H1 (cell line): ENCODE measurements around the gene GTF2IRD1. TPM values are rescaled to one million over a fixed set of nuclear protein-coding genes. Genes with fewer than 3 reads are reported as not detected.
"Not testable (repeated sequence)": the region's sequence is repeated elsewhere in the genome, so short reads cannot be mapped to it uniquely, and the experiment has no call there.

Experiments used
- CTCF ChIA-PET: fragments of 300-600 bp; sonication (Branson Sonifier 250); formaldehyde crosslinking; loops from one replicate; lab custom pipeline; 2021; ENCODE audit not compliant: partially characterized antibody; lab: Charles Lee
- POLR2A ChIA-PET: fragments of 300-600 bp; sonication (Branson Sonifier 250); formaldehyde crosslinking; loops from one replicate; lab custom pipeline; 2021; ENCODE audit warnings: inconsistent platforms; ENCODE audit not compliant: partially characterized antibody; lab: Charles Lee
- DNase-seq, 2 experiments: peaks; one replicate each; pipeline versions ENCODE4 v3.0.0 to v3.0.0-alpha.2; 2010 to 2022; ENCODE audit warnings: low spot score in 2 of 2, low read depth in 1 of 2, mixed read lengths in 1 of 2
- FAIRE-seq: peaks from 2 replicates; lab custom pipeline; 2011; peaks lifted over from hg19 to GRCh38; lab: Jason Lieb, UNC
- H2AFZ ChIP-seq: 2 replicates; pipeline ENCODE4 v1.8.1; 2012; ENCODE audit warnings: low read length, inconsistent platforms
- H2AK5ac ChIP-seq: 2 replicates; pipeline ENCODE4 v1.6.1; 2013; ENCODE audit warnings: low read depth, low read length
- H2BK120ac ChIP-seq: replicated peaks from 2 replicates; pipeline ENCODE3; 2013; ENCODE audit warnings: low read depth, low read length, inconsistent platforms
- H2BK12ac ChIP-seq: 2 replicates; pipeline ENCODE4 v1.6.1; 2013; ENCODE audit warnings: low read depth, low read length
- H2BK15ac ChIP-seq: 2 replicates; pipeline ENCODE4 v1.6.1; 2013; ENCODE audit warnings: low read length
- H2BK20ac ChIP-seq: 2 replicates; pipeline ENCODE4 v1.6.1; 2013; ENCODE audit warnings: low read length
- H2BK5ac ChIP-seq: 2 replicates; pipeline ENCODE4 v1.6.1; 2013; ENCODE audit warnings: low read depth, low read length
- H3K14ac ChIP-seq: 2 replicates; pipeline ENCODE4 v1.6.1; 2013; ENCODE audit warnings: inconsistent platforms; ENCODE audit not compliant: insufficient read length
- H3K18ac ChIP-seq: 2 replicates; pipeline ENCODE4 v1.6.1; 2013; ENCODE audit warnings: low read length; ENCODE audit errors: extremely low read depth
- H3K23ac ChIP-seq: 2 replicates; pipeline ENCODE4 v1.6.1; 2013; ENCODE audit warnings: inconsistent platforms; ENCODE audit not compliant: insufficient read length
- H3K23me2 ChIP-seq: 2 replicates; pipeline ENCODE4 v1.6.1; 2013; ENCODE audit warnings: low read depth, low read length
- H3K27ac ChIP-seq: 2 replicates; pipeline ENCODE4 v1.6.1; 2011; ENCODE audit warnings: low read depth, low read length, inconsistent platforms
- H3K27me3 ChIP-seq, 4 experiments: replicated peaks in 1 of 4; 1 replicate in 1 of 4; 2 replicates in 3 of 4; pipeline versions ENCODE4 v1.6.1 to v1.8.1; 2011 to 2013; ENCODE audit warnings: low read length in 3 of 4, mild to moderate bottlenecking in 3 of 4, inconsistent platforms in 2 of 4, mixed read lengths in 2 of 4, moderate library complexity in 1 of 4; ENCODE audit not compliant: control insufficient read depth in 3 of 4, insufficient read depth in 3 of 4; ENCODE audit errors: extremely low read depth in 1 of 4
- H3K36me3 ChIP-seq, 4 experiments: 2 replicates each; pipeline versions ENCODE4 v1.6.1 to v1.8.1; 2011 to 2013; ENCODE audit warnings: mild to moderate bottlenecking in 4 of 4, low read length in 3 of 4, moderate library complexity in 2 of 4, control low read depth in 1 of 4, inconsistent platforms in 1 of 4; ENCODE audit not compliant: insufficient read depth in 4 of 4, control insufficient read depth in 2 of 4
- H3K4ac ChIP-seq: replicated peaks from 2 replicates; pipeline ENCODE3; 2013; ENCODE audit warnings: low read length, low read depth, mixed read lengths, inconsistent platforms; ENCODE audit not compliant: insufficient read length
- H3K4me1 ChIP-seq, 4 experiments: replicated peaks in 1 of 4; 1 replicate in 1 of 4; 2 replicates in 3 of 4; pipeline versions ENCODE4 v1.6.1 to v1.8.1; 2011 to 2013; ENCODE audit warnings: low read length in 3 of 4, inconsistent platforms in 2 of 4, mixed read lengths in 1 of 4; ENCODE audit not compliant: insufficient read depth in 4 of 4, control insufficient read depth in 3 of 4
- H3K4me2 ChIP-seq, 2 experiments: 2 replicates each; pipeline versions ENCODE4 v1.6.1 to v1.8.1; 2011 to 2013; ENCODE audit warnings: low read depth in 2 of 2, low read length in 2 of 2, control low read depth in 1 of 2, inconsistent platforms in 1 of 2, mild to moderate bottlenecking in 1 of 2; ENCODE audit not compliant: insufficient read depth in 1 of 2
- H3K4me3 ChIP-seq, 4 experiments: fragments of 200-600, 300-600 bp in 1 of 4; sonication (generic), shearing (Covaris generic), sonication (Bioruptor Twin) in 1 of 4; 2 replicates each; pipeline versions ENCODE4 v1.5.1 to v1.8.1; 2011 to 2016; ENCODE audit warnings: low read length in 4 of 4, low read depth in 3 of 4, control low read depth in 2 of 4, inconsistent platforms in 2 of 4, mild to moderate bottlenecking in 2 of 4, mixed read lengths in 1 of 4, moderate library complexity in 1 of 4; ENCODE audit not compliant: insufficient read depth in 2 of 4; ENCODE audit errors: extremely low read depth in 1 of 4
- H3K56ac ChIP-seq: replicated peaks from 2 replicates; pipeline ENCODE3; 2013; ENCODE audit warnings: low read depth, mild to moderate bottlenecking, mixed read lengths, low read length, inconsistent platforms; ENCODE audit not compliant: insufficient read length
- H3K79me1 ChIP-seq: 2 replicates; pipeline ENCODE4 v1.6.1; 2013; ENCODE audit warnings: low read depth, low read length, control low read depth
- H3K79me2 ChIP-seq, 2 experiments: 2 replicates each; pipeline versions ENCODE4 v1.6.1 to v1.8.1; 2012 to 2013; ENCODE audit warnings: low read length in 2 of 2, mild to moderate bottlenecking in 2 of 2, inconsistent platforms in 1 of 2; ENCODE audit not compliant: insufficient read depth in 2 of 2, control insufficient read depth in 1 of 2
- H3K9ac ChIP-seq, 4 experiments: replicated peaks in 1 of 4; 1 replicate in 1 of 4; 2 replicates in 3 of 4; pipeline versions ENCODE4 v1.6.1 to v1.8.1; 2011 to 2013; ENCODE audit warnings: low read depth in 3 of 4, low read length in 3 of 4, control low read depth in 2 of 4, mild to moderate bottlenecking in 2 of 4, moderate library complexity in 2 of 4, inconsistent platforms in 1 of 4; ENCODE audit errors: extremely low read depth in 1 of 4
- H3K9me3 ChIP-seq, 2 experiments: 2 replicates each; pipeline versions ENCODE4 v1.6.1 to v1.8.1; 2012 to 2013; ENCODE audit warnings: mild to moderate bottlenecking in 2 of 2, moderate library complexity in 2 of 2, control low read depth in 1 of 2, inconsistent platforms in 1 of 2, low read depth in 1 of 2, low read length in 1 of 2, mixed read lengths in 1 of 2; ENCODE audit not compliant: insufficient read depth in 2 of 2
- H4K20me1 ChIP-seq, 2 experiments: replicated peaks in 1 of 2; 2 replicates each; pipeline versions ENCODE3 to v1.8.1; 2011 to 2013; ENCODE audit warnings: inconsistent platforms in 2 of 2, low read length in 2 of 2, mild to moderate bottlenecking in 1 of 2; ENCODE audit not compliant: insufficient read depth in 2 of 2, control insufficient read depth in 1 of 2
- H4K5ac ChIP-seq: 2 replicates; pipeline ENCODE4 v1.6.1; 2013; ENCODE audit warnings: low read length, low read depth, mixed read lengths, inconsistent platforms; ENCODE audit not compliant: insufficient read length
- H4K8ac ChIP-seq: 2 replicates; pipeline ENCODE4 v1.8.0; 2013; ENCODE audit warnings: mild to moderate bottlenecking, moderate library complexity, low read length, inconsistent platforms; ENCODE audit not compliant: insufficient read depth; ENCODE audit errors: extremely low read depth
- H4K91ac ChIP-seq: replicated peaks from 2 replicates; pipeline ENCODE3; 2013; ENCODE audit warnings: low read length, mixed read lengths, inconsistent platforms; ENCODE audit not compliant: insufficient read length
- WGBS, 2 experiments: shearing (Covaris generic) in 1 of 2; methylation state at CpG; one replicate each; pipeline versions ENCODE4 v1.1.6 to v1.1.7; 2013 to 2015; ENCODE audit warnings: low lambda C conversion rate in 2 of 2, mixed read lengths in 2 of 2, inconsistent platforms in 1 of 2, low coverage in 1 of 2, missing lambda C conversion rate in 1 of 2; ENCODE audit not compliant: insufficient replicate concordance in 2 of 2, insufficient coverage in 1 of 2, insufficient read length in 1 of 2; ENCODE audit errors: extremely low coverage in 1 of 2, missing lambda C conversion rate in 1 of 2; 5-methylcytosine and 5-hydroxymethylcytosine counted together
- polyA plus RNA-seq, 7 experiments: library from polyadenylated mRNA; depleted of rRNA in 3 of 7; stranded (reverse) in 5 of 7; unstranded in 2 of 7; fragments of >200 nt in 5 of 7; fragments of 200-250 nt in 2 of 7; gene quantifications; 1 replicate in 5 of 7; 2 replicates in 1 of 7; 4 replicates in 1 of 7; pipeline versions ENCODE4 v1.2.1 to v1.2.3, GENCODE V29; 2011 to 2013; ENCODE audit warnings: missing spikeins in 2 of 7, mixed read lengths in 2 of 7
- total RNA-seq: library from RNA; stranded (reverse); fragmentation: NEBNext Ultra II Directional; extraction: Animal tissue kit (Norgen Biotek cat#: 25700); gene quantifications from 2 replicates; pipeline ENCODE4 v1.2.1, GENCODE V29; 2021

Gene GTF2IRD1
- total and polyA plus RNA-seq, 2 of the 8 experiments (the other 6 are each of a cell fraction or from before 2014, with no cell fraction given): 27.4 to 45.4 TPM

GRCh38 chr7:74528773-74529172, 75.1 kb downstream of the GTF2IRD1 start:
- H4K20me1 ChIP-seq, H2BK5ac ChIP-seq, H3K9me3 ChIP-seq, H4K8ac ChIP-seq, DNase-seq, H3K27me3 ChIP-seq, H2BK12ac ChIP-seq, H3K4ac ChIP-seq, H3K4me2 ChIP-seq, H2AK5ac ChIP-seq, H3K18ac ChIP-seq, H3K23ac ChIP-seq, H3K79me2 ChIP-seq, H3K23me2 ChIP-seq, H3K14ac ChIP-seq, H2BK20ac ChIP-seq, H2BK15ac ChIP-seq, H3K9ac ChIP-seq, H3K4me3 ChIP-seq, H2AFZ ChIP-seq, H4K5ac ChIP-seq, H3K79me1 ChIP-seq, H4K91ac ChIP-seq, H3K27ac ChIP-seq, H2BK120ac ChIP-seq, H3K56ac ChIP-seq, FAIRE-seq: not testable (repeated sequence)
- POLR2A ChIA-PET: interaction anchor here (1.1 kb wide), 1 partner anchor 11 kb away, joined by 3 read pairs; no protein-coding TSS in a partner anchor
- peaks cover 0 to 29% (median 13%) of the 10 kb centered on the region in 4 experiments for H3K36me3 ChIP-seq
- peaks cover 0 to 11% (median 3%) of the 10 kb centered on the region in 4 experiments; a peak in 3 of 7 replicates for H3K4me1 ChIP-seq
- CTCF ChIA-PET: interaction anchor here (2.7 kb wide), 1 partner anchor 112 kb away, joined by 9 read pairs; no protein-coding TSS in a partner anchor
- 93% methylated on average over 4 of the region's 7 CpGs; no CpG with 5 or more reads in 1 of the 2 experiments for WGBS, 2 experiments
